ENCODE data around the gene TSPAN18.

Gene TSPAN18

DNA sequence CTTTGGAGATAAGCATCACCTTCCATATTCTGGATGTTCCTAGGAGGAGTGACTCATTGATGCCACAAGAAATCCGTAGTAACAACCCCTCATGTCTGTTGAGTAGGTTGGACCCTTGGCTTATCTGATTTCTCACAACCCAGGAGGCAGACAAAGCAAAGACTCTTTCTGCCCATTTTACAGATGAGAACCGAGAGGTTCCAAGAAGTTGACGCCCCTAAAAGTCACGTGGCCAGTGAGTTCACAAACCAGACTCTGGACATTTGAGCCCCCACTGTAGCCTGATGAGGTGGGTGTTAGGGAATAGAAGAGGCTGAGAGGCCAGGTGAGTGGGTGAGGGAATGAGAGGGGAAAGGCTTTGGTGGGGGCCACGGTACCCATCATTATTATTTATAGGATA, 70.3 kb downstream of the TSPAN18 start:
- DNase-seq (ENCODE audit: low read depth in 1 of 2, low spot score in 1 of 2): no peak

- DNase-seq (ENCODE audit: low read depth in 1 of 2, low spot score in 1 of 2): no peak
Measured at GRCh38 chr11:44797886-44798606, 71.3 kb downstream of the TSPAN18 start.

DNA sequence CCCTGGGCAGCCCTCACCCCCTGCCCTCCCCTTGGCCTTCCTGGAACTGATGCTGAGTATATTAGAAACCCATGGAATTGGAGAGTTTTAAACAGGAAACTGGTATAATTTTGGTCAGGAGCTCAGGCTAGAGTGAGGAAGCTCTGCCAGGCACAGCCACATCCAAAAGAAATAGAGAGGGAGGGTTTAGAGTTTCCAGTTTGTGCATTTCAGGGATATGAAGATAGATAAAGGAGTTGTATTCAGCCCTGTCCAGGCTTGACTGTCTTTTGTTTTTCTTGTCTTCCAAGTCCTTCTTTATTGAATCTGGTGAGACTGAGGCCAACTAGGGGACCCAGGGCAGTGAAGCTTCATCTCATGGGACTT, 71.8 kb downstream of the TSPAN18 start:
- DNase-seq (ENCODE audit: low read depth in 1 of 2, low spot score in 1 of 2): no peak

- no peak for DNase-seq (ENCODE audit: low read depth in 1 of 2, low spot score in 1 of 2)
Measured at GRCh38 chr11:44799012-44799411, 72.2 kb downstream of the TSPAN18 start.

DNA sequence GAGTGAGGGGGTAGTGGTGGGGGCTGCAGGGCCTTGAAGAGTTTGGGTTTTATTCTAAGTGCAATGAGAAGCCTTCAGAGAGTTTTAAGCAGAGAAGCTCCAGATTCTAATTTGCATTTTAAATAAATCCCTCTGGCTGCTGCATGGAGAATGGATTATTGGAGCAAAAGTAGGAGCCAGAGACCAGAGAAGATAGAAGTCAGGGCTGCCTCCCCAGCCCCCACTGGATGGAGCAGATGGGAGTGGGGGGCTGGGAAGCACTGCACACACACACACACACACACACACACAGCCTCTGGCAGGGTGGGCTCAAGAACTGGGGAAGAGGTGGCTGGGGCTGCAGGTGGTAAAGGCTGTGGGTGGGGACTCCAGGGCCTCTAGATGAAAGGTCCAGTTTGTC, 75.6 kb downstream of the TSPAN18 start:
- no peak for DNase-seq (ENCODE audit: low read depth in 1 of 2, low spot score in 1 of 2)

DNA sequence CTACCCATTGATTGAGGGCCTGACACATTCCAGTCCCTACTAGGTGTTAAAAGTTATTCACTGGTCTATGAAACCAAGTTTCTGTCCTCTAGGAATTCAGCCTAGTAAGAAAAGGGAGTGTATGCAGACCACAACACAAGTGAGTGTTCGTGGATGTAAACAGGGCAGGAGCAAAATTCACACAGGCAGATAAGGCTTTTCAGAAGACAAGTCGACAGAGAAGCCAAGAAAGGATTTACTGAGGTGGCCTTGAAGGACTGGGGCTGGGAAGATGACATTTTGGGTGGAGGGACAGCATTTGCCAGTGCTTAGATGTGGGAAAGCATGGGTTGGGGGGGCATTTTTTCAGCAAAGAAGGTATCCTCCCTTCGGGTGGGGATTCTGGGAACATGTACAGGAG, 76.2 kb downstream of the TSPAN18 start:
- no peak for DNase-seq (ENCODE audit: low read depth in 1 of 2, low spot score in 1 of 2)

- no peak for DNase-seq (ENCODE audit: low read depth in 1 of 2, low spot score in 1 of 2)
Measured at GRCh38 chr11:44804449-44805437, 78.0 kb downstream of the TSPAN18 start.

- DNase-seq (ENCODE audit: low read depth in 1 of 2, low spot score in 1 of 2): no peak
Measured at GRCh38 chr11:44805596-44805995, 78.8 kb downstream of the TSPAN18 start.

DNA sequence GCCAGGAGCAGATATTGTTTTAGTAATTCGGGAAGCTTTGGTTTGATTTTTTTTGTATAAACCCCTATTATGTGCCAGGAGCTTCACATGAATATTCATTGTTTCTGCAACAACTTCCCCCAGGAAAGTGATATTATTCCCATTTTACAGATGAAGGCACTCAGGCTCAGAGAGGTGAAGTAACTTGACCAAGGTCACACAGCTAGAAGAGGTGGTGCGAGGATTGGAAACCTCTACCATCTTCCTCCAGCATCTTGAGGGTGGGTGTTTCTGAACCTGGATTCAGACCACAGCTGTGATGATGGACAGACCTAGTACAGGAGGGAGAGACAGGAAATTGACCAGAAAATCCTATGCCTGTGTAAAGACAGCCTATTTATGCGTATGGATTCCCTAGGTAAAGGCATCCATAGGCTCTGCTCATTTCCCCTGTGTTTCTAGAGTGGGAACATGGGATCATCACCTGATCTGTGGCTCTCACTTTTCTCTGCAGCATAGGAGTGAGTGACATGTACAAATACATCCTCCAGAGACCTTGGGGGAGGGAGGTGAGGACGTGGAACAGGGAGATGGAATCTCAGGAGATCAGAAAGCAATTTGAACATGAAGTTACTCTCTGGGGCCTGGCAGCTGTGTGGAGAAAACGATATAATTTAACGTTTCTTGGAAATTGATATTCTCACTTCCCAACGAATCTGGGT, 81.4 kb downstream of the TSPAN18 start:
- DNase-seq (ENCODE audit: low read depth in 1 of 2, low spot score in 1 of 2): no peak

DNA sequence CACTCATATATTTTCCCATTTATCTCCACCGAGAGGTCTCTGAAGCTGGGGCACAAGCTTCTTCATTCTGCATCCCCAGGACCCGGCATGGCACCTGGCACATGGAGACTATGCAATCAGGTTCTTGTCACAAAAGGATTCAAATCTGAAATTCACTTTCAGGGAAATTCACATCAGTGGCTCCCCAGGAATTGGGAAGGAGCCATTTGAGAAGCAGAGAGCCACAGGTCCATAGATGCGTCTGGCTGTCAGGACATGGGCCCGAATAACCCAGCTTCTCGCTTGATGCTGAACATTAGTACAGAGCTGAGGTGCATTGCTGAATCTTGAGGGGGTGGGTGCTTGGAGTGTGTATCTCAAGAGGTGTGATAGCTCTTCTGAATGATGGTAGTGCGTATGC, 82.5 kb downstream of the TSPAN18 start:
- DNase-seq (ENCODE audit: low read depth in 1 of 2, low spot score in 1 of 2): no peak

DNA sequence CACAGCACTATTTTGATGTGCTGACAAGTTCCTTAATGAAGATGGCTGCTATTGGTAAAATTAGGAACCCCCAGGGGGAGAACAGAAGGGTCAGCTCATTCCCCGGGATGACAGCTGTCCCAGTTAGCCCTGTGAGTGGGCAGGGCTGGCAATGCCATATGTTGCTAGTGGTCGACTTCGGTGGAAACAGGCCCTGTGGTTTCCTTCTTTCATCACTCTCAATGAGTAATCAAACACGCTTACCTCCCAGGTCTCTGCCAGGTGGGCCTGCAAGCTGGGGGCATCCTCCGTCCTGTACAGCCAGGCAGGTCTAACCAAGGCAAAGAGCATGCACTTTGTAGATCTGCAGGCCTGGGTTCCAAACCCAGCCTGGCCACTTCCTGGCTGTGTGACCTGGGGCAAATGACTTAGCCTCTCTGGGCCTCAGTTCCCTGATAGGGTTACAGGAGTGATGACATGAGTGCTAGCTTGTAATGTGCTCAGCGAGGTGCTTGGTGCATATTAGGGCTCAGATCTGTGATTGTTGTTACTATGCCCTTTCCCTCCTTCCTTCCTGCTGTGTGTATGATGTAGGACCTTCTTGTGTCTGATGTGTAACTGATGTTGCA, 85.2 kb downstream of the TSPAN18 start:
- no peak for DNase-seq (ENCODE audit: low read depth in 1 of 2, low spot score in 1 of 2)

DNA sequence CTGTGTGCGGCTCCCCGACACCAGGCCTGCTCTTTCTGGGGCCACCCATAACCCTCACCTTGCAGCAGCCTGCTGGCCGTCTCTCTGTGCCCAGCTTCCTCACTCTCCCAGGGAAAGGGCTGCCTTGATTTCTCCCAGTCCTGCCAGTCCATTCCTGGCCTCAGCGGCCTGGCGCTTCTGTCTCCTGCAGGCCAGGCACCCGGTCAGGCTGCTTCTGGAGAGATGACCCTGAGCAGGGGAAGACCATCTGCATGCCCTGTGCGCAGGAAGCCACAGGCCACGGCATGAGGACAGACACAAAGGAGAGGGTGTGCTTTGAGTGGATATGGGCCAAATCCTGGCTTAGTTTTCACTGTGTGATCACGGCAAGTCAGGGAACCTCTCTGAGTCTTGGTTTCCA, 86.2 kb downstream of the TSPAN18 start:
- no peak for DNase-seq (ENCODE audit: low read depth in 1 of 2, low spot score in 1 of 2)

DNA sequence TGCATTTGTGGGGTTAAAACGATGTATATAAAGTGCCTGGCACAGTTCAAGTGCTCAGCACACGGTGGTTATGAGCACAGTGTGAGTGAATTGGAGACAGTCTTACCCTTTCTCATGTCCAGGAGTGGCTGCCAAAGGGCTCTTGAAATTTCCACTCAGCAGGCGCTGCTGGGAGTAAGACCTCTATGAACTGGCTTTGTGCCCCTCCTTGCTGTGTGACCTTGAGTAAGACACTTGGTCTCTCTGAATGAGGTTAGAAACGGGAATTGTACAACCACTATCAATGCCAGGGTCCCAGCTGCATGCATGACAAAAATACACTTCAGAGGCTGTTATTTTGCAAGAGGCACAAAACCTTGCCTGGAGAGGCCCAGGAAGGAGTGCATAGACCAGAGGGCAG, 86.6 kb downstream of the TSPAN18 start:
- DNase-seq (ENCODE audit: low read depth in 1 of 2, low spot score in 1 of 2): no peak

- no peak for DNase-seq (ENCODE audit: low read depth in 1 of 2, low spot score in 1 of 2)
Measured at GRCh38 chr11:44814881-44815592, 88.3 kb downstream of the TSPAN18 start.

- DNase-seq (ENCODE audit: low read depth in 1 of 2, low spot score in 1 of 2): no peak
Measured at GRCh38 chr11:44815917-44816456, 89.2 kb downstream of the TSPAN18 start.

DNA sequence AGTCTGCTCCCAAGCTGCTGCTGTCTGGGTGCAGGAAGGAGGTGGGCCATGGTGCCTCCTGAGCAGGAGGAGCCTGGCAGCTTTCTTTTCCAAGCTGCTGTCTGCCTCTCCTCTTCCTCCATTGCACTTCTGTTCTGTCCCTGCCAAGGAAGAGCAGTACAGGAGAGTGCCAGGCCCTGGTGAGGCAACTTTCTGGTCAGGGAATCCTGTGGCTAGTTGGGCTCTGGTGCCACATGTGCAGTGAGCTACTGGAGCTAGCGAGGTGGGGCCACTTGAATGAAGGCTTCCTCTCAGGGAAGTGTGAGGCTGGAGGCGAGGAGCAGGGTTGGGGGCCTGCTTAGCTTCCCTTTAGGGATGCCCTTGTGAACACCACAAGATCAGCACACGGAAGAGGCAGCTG, 90.0 kb downstream of the TSPAN18 start:
- no peak for DNase-seq (ENCODE audit: low read depth in 1 of 2, low spot score in 1 of 2)

DNA sequence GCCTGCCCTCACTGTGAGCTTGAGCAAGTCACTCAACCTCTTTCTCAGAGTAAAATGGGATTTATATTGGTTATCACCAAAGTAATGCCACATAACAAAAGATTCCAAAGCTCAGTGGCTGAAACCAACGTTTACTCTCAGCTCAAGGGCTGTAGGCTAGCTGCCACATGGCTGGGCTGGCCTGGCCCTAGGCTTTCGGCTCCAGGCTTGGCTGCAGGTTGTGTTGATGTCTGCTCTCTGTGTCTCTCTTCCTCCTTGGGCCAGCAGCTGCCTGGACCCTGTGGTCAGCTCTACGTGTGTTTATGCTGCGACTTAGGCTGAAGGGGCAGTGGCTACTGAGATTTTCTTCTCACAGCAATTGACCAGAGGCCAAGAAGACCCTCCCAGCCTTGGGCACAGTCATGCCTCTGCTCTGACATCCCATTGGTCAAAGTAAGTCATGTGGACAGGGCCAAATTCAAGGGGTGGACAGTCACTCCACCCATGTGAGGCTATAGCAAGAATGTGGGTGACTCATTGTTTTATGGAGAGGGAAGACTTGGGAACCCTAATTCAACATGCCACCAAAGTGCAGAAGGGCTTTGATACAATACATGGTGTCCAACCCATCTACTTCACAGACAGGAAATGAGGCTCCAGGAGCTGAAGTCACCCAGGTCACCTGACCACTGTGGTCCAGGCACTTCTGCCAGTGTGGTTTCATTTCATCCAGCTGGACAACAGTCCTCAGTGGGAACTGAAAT, 90.6 kb downstream of the TSPAN18 start:
- DNase-seq (ENCODE audit: low read depth in 1 of 2, low spot score in 1 of 2): no peak

GRCh38 chr11:44818110-44818509, 91.3 kb downstream of the TSPAN18 start:
- DNase-seq (ENCODE audit: low read depth in 1 of 2, low spot score in 1 of 2): no peak

DNA sequence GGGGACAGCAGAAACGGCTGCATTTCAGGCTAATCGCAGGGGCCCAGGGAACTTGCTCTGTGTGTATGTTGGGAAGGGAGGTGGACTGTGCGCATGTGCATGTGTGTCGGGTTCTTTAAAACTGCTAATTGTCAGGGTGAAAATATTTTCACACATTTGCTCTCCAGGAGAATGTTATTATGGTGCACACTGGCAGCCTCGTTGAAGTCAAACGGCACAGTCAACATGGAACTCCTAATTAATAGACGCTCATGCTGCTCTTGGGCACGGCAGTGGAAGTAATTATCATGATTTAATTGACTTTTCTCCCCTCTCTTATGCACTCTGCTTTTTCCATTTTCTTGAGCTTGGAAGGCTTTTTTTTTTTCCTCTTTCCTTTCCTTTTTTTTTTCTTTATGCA, 92.6 kb downstream of the TSPAN18 start:
- no peak for DNase-seq (ENCODE audit: low read depth in 1 of 2, low spot score in 1 of 2)

- no peak for DNase-seq (ENCODE audit: low read depth in 1 of 2, low spot score in 1 of 2)
Measured at GRCh38 chr11:44822369-44822768, 95.6 kb downstream of the TSPAN18 start.

All from stimulated activated CD4-positive, alpha-beta T cell treated with anti-CD3 and anti-CD28 coated beads, Interleukin-15, amount 100 ng/mL, for 1 hour (primary cell).